HG03575 (cell line): Measurements from ENCODE around the gene ZFC3H1.
A peak's percentile ranks its signal among the peaks of the same experiment; 100 is the strongest.

ENCODE experiments used
- ATAC-seq: cut with Tn5 transposase; IDR thresholded peaks from one replicate; pipeline ENCODE4 v1.9.1; 2021; ENCODE audit not compliant: unreplicated experiment, insufficient number of reproducible peaks, low FRiP score; ENCODE audit errors: extremely low read depth

ZFC3H1 gene

GRCh38 chr12:71685914-71686657, 22.4 kb upstream of the ZFC3H1 start, which contains the start of gene TMEM19:
Gene TMEM19, plus strand, starts transcription at chr12:71686082. Its CDS starts 599 bp downstream, at chr12:71686681.
- ATAC-seq, result peak; percentile 44

GRCh38 chr12:71685312-71685906, 21.8 kb upstream of the ZFC3H1 start:
- no peak for ATAC-seq

- no peak for ATAC-seq
Observed at GRCh38 chr12:71684081-71684480, 20.4 kb upstream of the ZFC3H1 start.

- ATAC-seq, result no peak
Observed at GRCh38 chr12:71683633-71684032, 20.0 kb upstream of the ZFC3H1 start.

GRCh38 chr12:71682466-71682865, 18.8 kb upstream of the ZFC3H1 start:
- no peak for ATAC-seq

- no peak for ATAC-seq
Observed at GRCh38 chr12:71671816-71672215, 8.2 kb upstream of the ZFC3H1 start.

- ATAC-seq, result no peak
Observed at GRCh38 chr12:71671311-71671710, 7.7 kb upstream of the ZFC3H1 start.

GRCh38 chr12:71666259-71666658, 2.6 kb upstream of the ZFC3H1 start:
- ATAC-seq, result no peak

GRCh38 chr12:71665090-71665463, 1.4 kb upstream of the ZFC3H1 start:
- ATAC-seq, result no peak

- ATAC-seq, result peak; percentile 3
Observed at GRCh38 chr12:71664411-71665089, 902 bp upstream of the ZFC3H1 start.

- peak; percentile 16 for ATAC-seq
Observed at GRCh38 chr12:71662849-71663560, 643 bp downstream of the ZFC3H1 start.

- no peak for ATAC-seq
Observed at GRCh38 chr12:71661977-71662530, 1.6 kb downstream of the ZFC3H1 start.

GRCh38 chr12:71656740-71657139, 6.9 kb downstream of the ZFC3H1 start:
- ATAC-seq, result no peak

GRCh38 chr12:71655907-71656306, 7.7 kb downstream of the ZFC3H1 start:
- no peak for ATAC-seq

- no peak for ATAC-seq
Observed at GRCh38 chr12:71655495-71655894, 8.2 kb downstream of the ZFC3H1 start.

- ATAC-seq, result no peak
Observed at GRCh38 chr12:71654200-71654599, 9.4 kb downstream of the ZFC3H1 start.

- ATAC-seq, result no peak
Observed at GRCh38 chr12:71653137-71653536, 10.5 kb downstream of the ZFC3H1 start.

- ATAC-seq, result no peak
Observed at GRCh38 chr12:71652656-71653055, 11.0 kb downstream of the ZFC3H1 start.

GRCh38 chr12:71649401-71649800, 14.2 kb downstream of the ZFC3H1 start:
- ATAC-seq, result no peak
